Measurements from ENCODE around the gene SHANK1. TPM values are rescaled to one million over a fixed set of nuclear protein-coding genes. Genes with fewer than 3 reads are reported as not detected.
"Not testable (repeated sequence)": the region's sequence is repeated elsewhere in the genome, so short reads cannot be mapped to it uniquely, and the experiment has no call there.

SHANK1 gene
- total and polyA plus RNA-seq, 2 donors from 2014 or later = 0.24 to 0.35 TPM

GRCh38 chr19:50764409-50764808, 44.8 kb upstream of the SHANK1 start:
- DNase-seq = no peak
- Histone ChIP-seq H3K9ac (ENCODE audit: low read length in 3 of 3) (no peak overlapping the region), H3K27ac (ENCODE audit: low read depth in 2 of 2, low read length in 2 of 2) (no peak overlapping the region), H3K4me1 (ENCODE audit: control insufficient read depth in 2 of 3, insufficient read depth in 2 of 3, low read depth in 1 of 3, low read length in 3 of 3) (no peaks in the 10 kb centered on the region), H3K4me3 (ENCODE audit: low read length in 3 of 3) (no peak overlapping the region), H3K27me3 (ENCODE audit: control insufficient read depth, insufficient read depth, low read length) (no peaks in the 10 kb centered on the region), H3K9me3 (ENCODE audit: control insufficient read depth in 2 of 3, insufficient read depth in 1 of 3, low read length in 3 of 3) (no peaks in the 10 kb centered on the region), H3K36me3 (ENCODE audit: control insufficient read depth in 2 of 3, insufficient read depth in 3 of 3, low read length in 3 of 3) (no peaks in the 10 kb centered on the region)
- FAIRE-seq = no peak
- intact Hi-C loops (cut with DNase I) = no loop called here
- no peak for TF ChIP-seq CTCF (IDR thresholded peaks at IDR 0.05; ENCODE audit: borderline replicate concordance, extremely low read depth, insufficient read depth)

GRCh38 chr19:50763521-50763920, 43.9 kb upstream of the SHANK1 start:
- H3K27me3 ChIP-seq (ENCODE audit: control insufficient read depth, insufficient read depth, low read length); H3K4me1 ChIP-seq (ENCODE audit: control insufficient read depth in 2 of 3, insufficient read depth in 2 of 3, low read depth in 1 of 3, low read length in 3 of 3); H3K27ac ChIP-seq (ENCODE audit: low read depth in 2 of 2, low read length in 2 of 2); H3K9ac ChIP-seq (ENCODE audit: low read length in 3 of 3); intact Hi-C loops (cut with DNase I); H3K4me3 ChIP-seq (ENCODE audit: low read length in 3 of 3); DNase-seq; H3K36me3 ChIP-seq (ENCODE audit: control insufficient read depth in 2 of 3, insufficient read depth in 3 of 3, low read length in 3 of 3); FAIRE-seq; H3K9me3 ChIP-seq (ENCODE audit: control insufficient read depth in 2 of 3, insufficient read depth in 1 of 3, low read length in 3 of 3): not testable (repeated sequence)

GRCh38 chr19:50761501-50761900, 41.9 kb upstream of the SHANK1 start:
- DNase-seq; H3K9ac ChIP-seq (ENCODE audit: low read length in 3 of 3); intact Hi-C loops (cut with DNase I); H3K9me3 ChIP-seq (ENCODE audit: control insufficient read depth in 2 of 3, insufficient read depth in 1 of 3, low read length in 3 of 3); H3K4me1 ChIP-seq (ENCODE audit: control insufficient read depth in 2 of 3, insufficient read depth in 2 of 3, low read depth in 1 of 3, low read length in 3 of 3); H3K4me3 ChIP-seq (ENCODE audit: low read length in 3 of 3); FAIRE-seq; H3K36me3 ChIP-seq (ENCODE audit: control insufficient read depth in 2 of 3, insufficient read depth in 3 of 3, low read length in 3 of 3); H3K27me3 ChIP-seq (ENCODE audit: control insufficient read depth, insufficient read depth, low read length); H3K27ac ChIP-seq (ENCODE audit: low read depth in 2 of 2, low read length in 2 of 2): not testable (repeated sequence)

- FAIRE-seq (no peak), DNase-seq (no peak)
- intact Hi-C loops (cut with DNase I) = no loop called here
- Histone ChIP-seq H3K27ac (ENCODE audit: low read depth in 2 of 2, low read length in 2 of 2) (no peak overlapping the region), H3K4me3 (ENCODE audit: low read length in 3 of 3) (no peak overlapping the region), H3K36me3 (ENCODE audit: control insufficient read depth in 2 of 3, insufficient read depth in 3 of 3, low read length in 3 of 3) (no peaks in the 10 kb centered on the region), H3K9me3 (ENCODE audit: control insufficient read depth in 2 of 3, insufficient read depth in 1 of 3, low read length in 3 of 3) (no peaks in the 10 kb centered on the region), H3K4me1 (ENCODE audit: control insufficient read depth in 2 of 3, insufficient read depth in 2 of 3, low read depth in 1 of 3, low read length in 3 of 3) (no peaks in the 10 kb centered on the region), H3K27me3 (ENCODE audit: control insufficient read depth, insufficient read depth, low read length) (no peaks in the 10 kb centered on the region), H3K9ac (ENCODE audit: low read length in 3 of 3) (no peak overlapping the region)
- no peak for TF ChIP-seq CTCF (IDR thresholded peaks at IDR 0.05; ENCODE audit: borderline replicate concordance, extremely low read depth, insufficient read depth)
Measured at GRCh38 chr19:50759886-50760285, 40.3 kb upstream of the SHANK1 start.

- intact Hi-C loops (cut with DNase I); H3K27me3 ChIP-seq (ENCODE audit: control insufficient read depth, insufficient read depth, low read length); FAIRE-seq: not testable (repeated sequence)
Measured at GRCh38 chr19:50759076-50759475, 39.5 kb upstream of the SHANK1 start.

GRCh38 chr19:50757624-50758023, 38.0 kb upstream of the SHANK1 start:
- H3K9me3 ChIP-seq (ENCODE audit: control insufficient read depth in 2 of 3, insufficient read depth in 1 of 3, low read length in 3 of 3); FAIRE-seq; intact Hi-C loops (cut with DNase I); H3K27me3 ChIP-seq (ENCODE audit: control insufficient read depth, insufficient read depth, low read length); H3K4me3 ChIP-seq (ENCODE audit: low read length in 3 of 3); DNase-seq; H3K4me1 ChIP-seq (ENCODE audit: control insufficient read depth in 2 of 3, insufficient read depth in 2 of 3, low read depth in 1 of 3, low read length in 3 of 3); H3K27ac ChIP-seq (ENCODE audit: low read depth in 2 of 2, low read length in 2 of 2); H3K9ac ChIP-seq (ENCODE audit: low read length in 3 of 3); H3K36me3 ChIP-seq (ENCODE audit: control insufficient read depth in 2 of 3, insufficient read depth in 3 of 3, low read length in 3 of 3): not testable (repeated sequence)

More at GRCh38 chr19:50759076-50759475, 39.5 kb upstream of the SHANK1 start:
- H3K9ac ChIP-seq (ENCODE audit: low read length in 3 of 3); H3K9me3 ChIP-seq (ENCODE audit: control insufficient read depth in 2 of 3, insufficient read depth in 1 of 3, low read length in 3 of 3); H3K4me3 ChIP-seq (ENCODE audit: low read length in 3 of 3); H3K36me3 ChIP-seq (ENCODE audit: control insufficient read depth in 2 of 3, insufficient read depth in 3 of 3, low read length in 3 of 3); H3K27ac ChIP-seq (ENCODE audit: low read depth in 2 of 2, low read length in 2 of 2); H3K4me1 ChIP-seq (ENCODE audit: control insufficient read depth in 2 of 3, insufficient read depth in 2 of 3, low read depth in 1 of 3, low read length in 3 of 3); DNase-seq: not testable (repeated sequence)

GRCh38 chr19:50756244-50756643, 36.6 kb upstream of the SHANK1 start:
- not testable (repeated sequence) for H3K4me3 ChIP-seq (ENCODE audit: low read length in 3 of 3); H3K27ac ChIP-seq (ENCODE audit: low read depth in 2 of 2, low read length in 2 of 2); FAIRE-seq

More at GRCh38 chr19:50756244-50756643, 36.6 kb upstream of the SHANK1 start:
- H3K9ac ChIP-seq (ENCODE audit: low read length in 3 of 3); H3K9me3 ChIP-seq (ENCODE audit: control insufficient read depth in 2 of 3, insufficient read depth in 1 of 3, low read length in 3 of 3); H3K4me1 ChIP-seq (ENCODE audit: control insufficient read depth in 2 of 3, insufficient read depth in 2 of 3, low read depth in 1 of 3, low read length in 3 of 3); H3K27me3 ChIP-seq (ENCODE audit: control insufficient read depth, insufficient read depth, low read length); H3K36me3 ChIP-seq (ENCODE audit: control insufficient read depth in 2 of 3, insufficient read depth in 3 of 3, low read length in 3 of 3); intact Hi-C loops (cut with DNase I); DNase-seq: not testable (repeated sequence)
